ENCODE measurements around the gene GREM1.

DNA sequence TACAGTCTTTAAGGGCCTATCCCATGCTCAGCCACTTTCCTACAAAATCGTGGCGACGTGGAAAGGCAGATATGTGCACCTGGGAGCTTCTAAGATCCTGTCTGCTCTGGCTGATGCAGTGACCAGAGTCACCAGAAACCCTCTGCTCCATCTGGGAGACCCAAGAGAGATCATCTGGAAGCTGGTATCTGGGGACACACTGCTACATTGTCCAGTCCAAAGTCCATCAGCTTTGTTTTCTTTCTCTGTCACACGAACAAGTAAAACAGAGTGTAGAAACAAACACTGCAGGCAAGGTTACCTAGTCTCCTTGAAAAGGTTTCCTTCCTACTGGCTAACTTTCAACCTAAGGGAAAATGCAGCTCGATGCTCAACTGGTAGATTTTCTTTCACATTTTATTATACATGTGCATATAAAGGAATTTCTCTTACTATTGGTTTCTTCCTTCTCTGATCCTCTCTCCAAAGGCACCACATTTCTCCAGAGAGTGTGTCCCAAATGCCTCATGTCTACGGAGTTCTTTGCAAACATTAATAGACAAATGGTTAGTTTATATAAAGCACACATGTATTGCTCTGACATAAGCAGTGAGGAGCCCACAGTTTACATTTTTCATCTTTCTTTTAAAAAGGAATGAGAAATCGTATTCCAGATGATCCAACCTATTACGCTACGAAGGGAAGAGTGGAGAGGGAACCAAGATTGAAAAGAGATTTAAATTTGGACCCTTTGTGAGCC, 8.3 kb upstream of the GREM1 start:
- TF ChIP-seq CTCF (IDR thresholded peaks at IDR 0.05) (no peak), POLR2AphosphoS5 (IDR thresholded peaks at IDR 0.05) (no peak), POLR2A (IDR thresholded peaks at IDR 0.05) (no peak), EP300 (IDR thresholded peaks at IDR 0.05) (no peak)
